Activated T-helper 1 cell treated with Interleukin-2 at 50 U/mL for 16 hours (primary cell): Measurements from ENCODE around the gene INKA2.

Source experiments
- DNase-seq: peaks from one replicate; pipeline ENCODE4 v3.0.0-alpha.2; 2020; ENCODE audit warnings: low read depth

Gene INKA2

DNA sequence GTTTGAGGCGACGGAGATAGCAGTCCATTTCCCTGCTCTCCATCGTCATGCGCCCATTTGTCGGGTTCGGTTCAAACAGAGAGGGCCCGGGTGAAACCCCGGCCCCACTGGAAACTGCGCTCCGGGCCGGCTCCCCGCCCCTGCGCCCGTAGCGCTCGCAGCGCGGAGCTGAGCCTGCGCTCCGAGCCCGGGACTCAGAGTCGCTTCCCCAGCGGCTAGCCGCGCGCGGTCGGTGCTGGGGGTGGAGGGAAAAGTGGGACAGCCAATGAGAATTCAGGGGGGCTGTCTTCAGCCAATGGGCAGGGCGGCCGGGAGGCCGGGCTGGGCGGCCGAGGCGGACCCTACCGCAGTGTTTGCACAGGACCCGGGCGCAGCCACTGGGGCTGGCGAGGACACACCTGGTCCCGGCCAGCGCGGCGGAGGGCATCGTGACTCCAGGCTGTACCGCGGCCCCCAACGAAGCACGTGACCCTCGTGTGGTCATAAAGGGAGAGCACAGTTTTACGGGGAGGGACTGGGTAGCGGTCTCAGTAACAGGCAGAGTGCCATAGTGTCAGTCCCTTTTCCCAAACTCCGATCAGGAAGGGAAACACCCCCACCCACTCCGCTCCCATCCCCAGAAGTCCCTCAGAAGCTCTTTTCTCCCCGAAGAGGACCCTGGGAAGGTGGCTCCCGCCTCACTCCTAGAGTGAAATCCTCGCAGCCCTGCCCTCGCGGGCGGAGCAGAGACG lies at the start of gene INKA2:
Gene INKA2, minus strand, starts transcription at position 202 of the 731 bp plus-strand sequence. Its CDS starts 153 bp downstream, at position 49.
- DNase-seq = peak; percentile 49

DNA sequence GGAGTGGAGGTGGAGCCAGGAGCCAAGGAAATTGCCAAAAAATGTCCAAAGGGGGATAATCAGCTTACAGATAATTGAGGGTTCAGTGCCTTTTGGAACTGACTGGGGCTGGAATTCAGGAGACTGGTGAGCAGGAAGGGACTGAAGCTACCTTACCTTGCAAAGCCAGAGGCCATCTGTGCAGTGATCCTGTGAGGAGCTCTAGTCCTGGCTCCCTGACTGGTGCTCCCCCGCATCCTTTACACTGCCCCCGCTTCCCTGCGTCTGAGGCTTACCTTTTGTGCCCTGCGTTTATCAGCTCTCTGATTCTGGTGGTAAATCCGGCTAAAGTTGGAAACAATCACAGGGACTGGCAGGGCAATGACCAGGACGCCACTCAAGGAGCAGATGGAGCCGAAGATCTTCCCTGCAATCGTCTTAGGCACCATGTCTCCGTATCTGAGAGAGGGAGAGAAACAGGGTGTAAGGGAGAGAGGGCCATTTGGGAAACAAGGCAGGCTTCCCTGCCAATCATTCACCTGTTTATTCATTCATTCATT lies 47.5 kb upstream of the INKA2 start:
- DNase-seq = no peak

DNA sequence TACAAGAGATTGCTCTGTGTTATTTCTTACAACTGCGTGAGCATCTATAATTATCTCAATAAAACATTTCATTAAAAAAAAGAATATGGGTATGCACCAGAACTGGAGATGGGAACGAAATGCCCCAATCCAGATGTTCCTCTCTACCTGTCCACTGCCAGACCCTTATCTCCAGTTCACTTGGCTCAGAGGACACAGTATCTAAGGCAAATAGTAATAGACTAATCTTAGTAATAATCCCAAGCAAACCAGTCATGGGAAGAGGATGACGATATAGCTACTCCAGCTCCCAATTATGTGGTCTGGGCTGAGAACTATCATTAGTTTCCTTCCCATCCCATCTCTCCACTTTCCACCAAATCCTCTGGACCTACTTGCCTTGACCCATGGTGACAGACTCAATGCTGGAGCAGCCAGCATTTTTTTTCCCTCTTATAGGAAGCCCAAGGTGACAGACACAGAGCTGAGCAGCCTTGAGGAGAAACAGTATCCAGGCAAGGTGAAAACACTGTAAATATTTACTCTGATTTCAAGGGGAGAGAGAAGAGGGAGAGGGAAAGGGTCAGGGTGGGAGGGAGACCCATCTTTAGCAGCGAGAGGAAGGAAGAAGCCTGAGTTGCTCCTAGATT lies 45.2 kb upstream of the INKA2 start:
- no peak for DNase-seq

DNA sequence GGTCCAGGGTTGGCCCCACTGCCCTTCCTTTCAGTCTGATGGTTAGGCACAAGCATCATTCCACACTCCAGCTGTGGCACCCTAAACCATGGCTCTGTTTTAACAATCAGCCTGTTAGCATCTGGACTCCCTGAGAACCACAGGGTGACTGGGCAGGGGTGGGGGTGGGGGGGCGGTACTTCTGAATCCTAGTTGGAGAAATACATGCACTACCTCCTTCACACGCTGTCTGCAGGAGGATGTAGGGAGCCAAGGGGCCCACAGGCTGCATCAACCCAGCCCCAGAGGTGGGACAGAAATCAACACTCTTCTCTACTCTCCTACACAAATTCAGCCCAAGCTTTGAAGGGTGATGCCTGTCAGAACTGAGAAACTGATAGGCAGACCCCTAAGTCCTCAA lies 40.4 kb upstream of the INKA2 start:
- DNase-seq = no peak

DNA sequence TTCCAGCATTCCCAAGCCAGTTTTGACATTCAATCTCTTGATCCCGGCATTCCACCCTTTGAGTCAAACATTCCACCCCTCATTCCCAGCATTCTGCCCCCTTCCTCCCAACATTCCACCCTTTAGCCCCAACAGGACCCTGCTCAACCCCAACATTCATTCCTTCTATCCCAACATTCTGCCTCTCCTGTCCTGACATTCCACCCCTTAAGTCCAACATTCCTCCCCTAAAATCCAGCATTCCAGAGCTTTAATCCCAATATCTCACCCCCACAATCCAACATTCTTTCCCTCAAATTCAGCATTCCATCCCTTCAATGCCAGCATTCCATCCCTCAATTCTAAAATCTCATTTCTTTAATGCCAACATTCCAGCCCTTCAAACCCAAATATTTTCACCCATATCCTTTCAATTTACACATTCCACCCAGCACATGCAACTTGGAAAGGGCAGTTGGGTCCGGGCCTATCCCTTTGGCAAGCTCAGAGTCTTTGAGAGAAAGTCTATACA lies 39.4 kb upstream of the INKA2 start:
- no peak for DNase-seq

DNA sequence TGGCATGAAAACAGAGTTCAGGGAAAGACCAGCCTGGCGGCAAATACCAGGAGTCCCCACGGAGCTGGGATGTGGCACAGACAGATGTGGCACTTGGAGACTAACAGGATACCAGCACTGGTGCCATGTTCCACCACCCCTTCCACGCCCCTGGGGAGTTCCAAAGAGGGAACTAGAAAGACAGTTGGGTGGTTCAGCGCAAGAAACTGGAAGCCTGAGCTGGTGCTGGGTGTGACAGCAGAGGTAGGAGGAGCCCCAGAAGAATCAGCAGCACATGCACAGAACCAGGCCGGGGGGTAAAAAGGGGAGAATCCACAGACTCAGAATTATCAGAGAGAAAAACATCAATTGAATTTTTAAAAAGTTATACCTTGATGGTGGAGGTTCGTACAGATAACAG lies 38.9 kb upstream of the INKA2 start:
- no peak for DNase-seq

DNA sequence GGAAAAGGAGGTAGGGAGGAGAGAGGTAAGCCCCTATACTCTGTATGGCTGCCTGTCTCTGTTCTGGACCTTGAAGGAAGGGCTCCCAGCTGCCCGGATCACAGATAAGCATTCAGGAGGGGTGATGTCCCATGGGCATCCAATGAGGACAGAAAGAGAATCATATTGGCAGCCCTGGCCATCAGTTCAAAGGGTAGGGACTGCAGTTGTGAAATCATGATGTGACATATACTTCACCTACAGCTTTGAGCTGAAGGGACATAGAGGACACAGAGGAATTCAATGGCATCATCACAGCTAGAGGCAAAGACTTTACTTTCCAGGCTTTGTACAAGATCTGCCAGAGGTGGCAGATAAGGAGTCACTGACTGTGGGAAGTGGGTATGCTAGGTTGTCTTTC lies 38.1 kb upstream of the INKA2 start:
- no peak for DNase-seq

DNA sequence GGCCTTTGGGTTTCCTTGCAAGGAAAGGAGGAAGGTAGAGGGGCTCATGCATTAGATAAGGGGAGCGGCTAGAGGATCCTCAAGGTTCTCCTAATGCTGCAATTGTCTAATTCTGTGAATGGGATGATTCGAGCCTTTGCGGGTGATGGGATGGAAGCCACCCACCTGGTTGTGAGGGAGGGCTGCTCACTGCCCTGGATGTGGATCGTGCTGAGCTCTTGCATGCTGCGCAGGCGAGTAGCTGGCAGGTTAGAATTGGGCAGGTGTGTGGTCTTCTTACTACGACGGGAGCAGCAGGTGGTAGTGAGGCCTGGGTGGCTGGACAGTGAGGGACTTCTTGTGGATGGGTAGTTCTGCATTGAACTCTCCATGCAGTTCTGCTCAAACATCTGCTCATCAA lies 37.7 kb upstream of the INKA2 start:
- DNase-seq = no peak

DNA sequence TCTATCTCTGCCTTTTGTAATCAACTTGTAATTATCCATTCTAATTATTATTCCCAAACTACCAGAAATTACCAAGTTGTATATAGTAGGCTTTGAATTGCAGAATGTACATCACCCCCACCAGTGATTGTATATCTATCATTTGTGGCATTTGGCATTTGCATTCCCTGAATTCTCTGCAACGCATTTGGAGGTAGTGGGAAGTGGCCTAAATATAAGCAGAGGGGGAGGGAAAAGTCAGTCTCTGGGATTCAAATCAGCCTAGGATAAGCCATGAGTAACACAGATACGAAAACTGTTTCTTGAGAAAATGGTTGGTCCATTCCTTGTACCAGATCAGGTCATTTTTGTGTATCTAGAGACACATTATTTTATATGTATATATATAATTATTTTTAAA lies 37.2 kb upstream of the INKA2 start:
- no peak for DNase-seq

DNA sequence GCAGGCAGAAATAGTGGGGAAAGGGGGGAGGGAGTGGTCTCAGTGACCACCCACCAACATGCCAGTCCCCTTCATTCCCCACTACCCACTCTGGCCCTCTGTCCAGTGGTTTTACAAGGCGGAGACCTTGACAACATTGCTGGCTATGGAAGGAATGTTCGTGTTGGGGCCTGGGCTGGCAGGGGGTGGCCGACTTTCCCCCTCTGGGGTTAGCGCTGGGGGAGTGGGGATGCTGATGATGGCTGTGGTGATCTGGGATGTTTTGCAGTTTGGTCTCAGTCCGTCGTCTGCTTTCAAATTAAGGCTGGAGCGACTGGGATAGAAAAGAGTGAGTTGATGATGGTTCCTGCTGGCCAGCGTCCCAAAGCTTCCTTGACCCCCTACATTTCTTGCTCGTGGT lies 36.8 kb upstream of the INKA2 start:
- DNase-seq = no peak

DNA sequence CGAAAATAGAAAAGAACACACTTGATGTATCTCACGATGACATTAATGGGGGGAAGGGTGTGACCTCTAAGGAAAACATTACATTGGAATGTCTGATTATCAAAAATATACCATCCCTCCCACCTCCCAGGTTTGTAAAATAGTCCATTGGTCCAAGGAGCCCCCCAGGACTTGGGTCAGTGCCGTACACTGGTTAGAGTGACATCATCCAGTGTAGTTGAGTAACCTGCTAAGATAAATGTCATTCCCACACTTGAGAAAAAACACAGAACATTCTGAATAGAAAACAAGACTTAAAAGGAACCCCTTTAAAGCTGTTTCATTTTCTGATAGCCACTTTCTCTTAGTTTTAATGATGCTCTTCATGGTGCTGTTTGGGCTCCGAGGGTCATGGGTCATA lies 31.7 kb upstream of the INKA2 start:
- no peak for DNase-seq

DNA sequence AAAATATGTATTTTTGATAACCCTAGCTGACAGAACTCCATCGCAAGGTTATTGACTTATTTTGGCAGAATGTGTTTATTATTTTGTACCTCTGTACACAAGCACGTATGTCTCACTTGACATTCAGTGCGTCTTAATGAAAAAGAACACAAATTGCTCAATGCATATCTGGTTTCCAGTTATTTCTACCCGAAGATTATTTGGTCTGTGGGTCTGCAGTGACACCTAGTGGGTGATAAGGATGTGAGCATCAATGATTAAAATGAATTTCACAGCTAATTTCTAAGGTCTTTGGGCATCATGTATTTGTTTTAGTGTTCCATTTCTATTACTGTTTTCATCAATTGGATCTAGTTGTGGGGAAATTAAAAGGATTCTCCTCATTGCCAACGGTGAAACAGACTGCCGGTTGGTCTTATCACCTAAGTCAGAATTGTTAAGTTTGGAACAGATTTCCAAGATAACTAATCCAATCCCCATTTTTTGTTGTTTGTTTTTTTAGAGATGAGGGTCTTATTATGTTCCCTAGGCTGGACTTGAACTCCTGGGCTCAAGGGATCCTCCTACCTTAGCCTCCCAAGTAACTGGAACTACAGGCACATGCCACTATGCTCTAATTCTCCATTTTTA lies 30.4 kb upstream of the INKA2 start:
- no peak for DNase-seq

DNA sequence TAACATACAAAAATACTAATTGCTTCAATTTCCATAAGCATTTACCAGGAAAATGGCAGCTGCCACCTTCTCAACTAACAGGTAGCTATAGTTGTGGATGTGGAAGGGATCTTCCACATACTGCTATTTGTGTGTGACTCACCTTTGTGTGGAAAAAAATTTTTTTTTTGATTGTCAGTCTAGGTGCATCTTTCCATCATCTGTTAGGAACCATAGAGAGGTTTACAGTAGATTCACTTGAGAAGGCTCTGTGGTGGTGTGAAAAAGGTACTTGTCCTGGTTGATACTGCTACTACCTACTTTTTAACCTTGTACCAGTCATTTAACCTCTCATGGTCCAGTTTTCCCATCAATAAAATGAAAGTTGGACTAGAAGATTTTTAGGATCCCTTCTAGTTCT lies 29.4 kb upstream of the INKA2 start:
- DNase-seq = no peak

DNA sequence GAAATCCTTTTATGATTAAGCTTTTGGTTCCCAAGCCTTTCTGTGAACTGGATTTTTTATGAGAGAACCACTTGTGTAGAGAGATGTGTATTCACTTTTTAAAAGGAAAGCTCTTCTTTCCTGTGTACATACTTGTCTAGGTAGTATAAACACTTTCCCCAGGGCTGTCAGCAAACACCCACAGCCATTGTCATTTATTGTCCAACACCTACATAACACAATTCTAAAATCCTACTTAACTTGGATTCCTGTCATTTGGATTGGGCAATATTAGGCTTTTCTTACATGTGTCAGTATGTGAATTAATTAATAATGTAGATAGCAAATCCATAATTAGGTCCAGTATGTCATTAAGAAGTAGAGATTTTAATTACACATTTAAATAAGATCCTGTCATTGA lies 28.8 kb upstream of the INKA2 start:
- DNase-seq = no peak

DNA sequence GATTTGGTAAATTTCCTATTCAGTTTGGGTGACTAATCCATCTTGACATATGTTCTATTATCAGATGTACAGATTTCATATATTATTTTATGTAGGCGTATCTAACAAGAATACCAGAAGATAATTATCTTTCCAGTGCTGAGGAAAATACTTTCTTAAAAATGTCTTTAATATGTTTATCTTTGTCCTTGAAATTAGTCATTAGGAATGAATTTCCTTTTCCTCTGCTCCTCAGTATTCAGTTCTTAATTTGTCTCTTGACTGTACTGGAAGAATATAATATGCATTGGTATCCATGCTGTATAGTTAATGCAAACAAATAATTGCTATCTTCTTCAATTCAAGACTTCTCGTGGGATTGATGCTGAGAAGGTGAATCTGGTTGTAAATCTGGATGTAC lies 23.1 kb upstream of the INKA2 start:
- DNase-seq = no peak

DNA sequence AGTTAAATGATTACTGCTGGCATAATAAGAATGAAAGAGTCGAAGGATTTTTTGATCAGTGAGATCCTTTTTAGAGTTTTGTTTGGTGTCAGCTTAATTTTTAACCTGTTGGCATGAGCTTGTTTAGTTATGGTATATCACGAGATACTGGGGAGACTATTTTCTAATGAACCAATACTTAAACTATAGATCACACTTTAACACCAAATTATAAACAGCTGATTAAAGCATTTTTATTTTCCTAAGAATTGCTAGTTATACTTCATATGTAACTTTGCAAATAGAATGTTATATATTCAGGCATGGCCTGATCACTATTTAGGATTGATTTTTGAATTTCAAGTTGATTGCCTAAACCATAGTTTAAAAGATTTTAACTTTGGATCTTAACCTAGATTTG lies 22.5 kb upstream of the INKA2 start:
- DNase-seq = no peak

DNA sequence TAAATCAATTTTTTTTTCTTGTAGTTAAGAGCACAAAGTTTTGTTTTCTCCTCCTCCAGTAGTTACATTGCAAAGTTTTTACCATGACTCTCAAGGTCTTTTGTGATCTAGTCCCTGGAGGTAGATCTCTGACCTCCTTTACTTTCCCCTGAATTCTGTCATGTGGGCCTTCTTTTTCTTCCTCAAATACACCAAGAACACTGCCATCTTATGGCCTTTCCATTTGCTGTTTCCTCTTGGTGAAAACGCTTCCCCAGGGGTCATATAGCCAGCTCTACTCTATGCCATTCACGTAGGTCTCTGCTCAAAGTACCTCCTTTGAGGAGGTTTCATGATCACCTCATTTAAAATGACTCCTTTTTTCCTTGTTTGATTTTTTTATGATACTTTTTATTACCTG lies 19.2 kb upstream of the INKA2 start:
- DNase-seq = no peak

DNA sequence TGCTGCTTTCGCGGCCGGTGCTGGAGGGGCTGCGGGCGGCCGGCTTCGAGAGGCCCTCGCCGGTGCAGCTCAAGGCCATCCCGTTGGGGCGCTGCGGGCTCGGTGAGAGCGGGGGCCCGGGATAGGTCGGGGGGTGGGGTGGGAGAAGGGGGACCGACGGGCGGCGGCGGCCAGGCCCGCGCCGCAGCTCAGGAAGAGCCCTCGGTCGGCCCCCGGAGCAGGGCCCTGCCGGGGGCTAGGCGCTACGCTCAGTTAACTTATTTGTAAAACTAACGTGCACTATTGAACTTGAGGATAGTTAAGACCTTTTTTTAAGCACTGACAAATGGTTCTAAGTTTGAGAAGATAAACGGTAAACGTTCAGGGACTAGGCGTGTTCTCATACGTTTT lies 16.9 kb upstream of the INKA2 start:
- DNase-seq = no peak

DNA sequence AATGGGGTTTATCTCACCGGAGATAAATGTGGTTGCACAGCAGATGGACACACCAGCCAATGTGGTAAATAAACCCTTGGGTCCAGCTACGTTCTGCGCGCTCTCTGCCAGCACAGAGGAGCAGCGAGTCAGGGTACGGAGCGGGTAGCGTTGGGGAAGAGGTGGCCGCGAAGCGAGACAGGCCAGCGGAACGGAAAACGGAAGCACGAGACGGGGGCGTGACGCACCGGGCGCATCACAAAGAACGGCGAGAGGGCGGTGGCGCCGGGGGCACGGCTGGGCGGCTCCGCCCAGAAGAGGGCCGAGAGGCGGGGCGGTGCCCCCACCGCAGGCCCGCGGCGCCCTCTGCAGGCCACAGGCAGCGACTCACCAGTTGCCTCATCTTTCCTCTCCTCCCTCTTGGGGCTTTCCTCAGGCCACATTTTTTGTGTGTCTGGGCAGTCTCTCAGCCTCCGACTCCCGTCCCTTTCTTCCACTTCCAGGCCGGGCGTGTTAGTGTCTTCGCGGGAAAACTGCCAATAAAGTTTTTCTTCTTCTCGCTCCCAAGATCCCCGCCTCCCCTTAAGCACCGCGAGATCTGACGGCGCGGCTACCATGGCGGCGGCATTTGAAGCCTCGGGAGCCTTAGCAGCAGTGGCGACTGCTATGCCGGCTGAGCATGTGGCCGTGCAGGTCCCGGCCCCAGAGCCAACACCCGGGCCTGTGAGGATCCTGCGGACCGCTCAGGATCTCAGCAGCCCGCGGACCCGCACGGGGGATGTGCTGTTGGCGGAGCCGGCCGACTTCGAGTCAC lies 16.3 kb upstream of the INKA2 start, which contains the start of gene DDX20:
Gene DDX20, plus strand, starts transcription at position 571 of the 793 bp plus-strand sequence. Its CDS starts 24 bp downstream, at position 595.
- peak; percentile 90 for DNase-seq

DNA sequence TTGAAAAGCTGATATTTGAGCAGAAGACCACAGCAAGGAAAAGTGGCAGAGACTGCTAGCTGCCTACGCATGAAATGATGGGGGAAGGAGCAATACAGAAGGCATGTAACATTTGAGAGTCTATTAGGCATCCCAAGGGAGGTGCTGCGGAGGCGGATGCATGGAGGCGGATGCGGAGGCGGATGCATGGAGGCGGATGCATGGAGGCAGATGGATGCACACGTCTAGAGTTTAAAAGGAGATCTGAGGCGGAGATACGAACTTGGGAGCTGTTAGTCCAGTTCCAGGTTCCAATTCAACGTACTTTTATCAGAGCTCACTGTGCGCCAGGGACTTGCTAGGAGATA lies 15.8 kb upstream of the INKA2 start:
- no peak for DNase-seq

DNA sequence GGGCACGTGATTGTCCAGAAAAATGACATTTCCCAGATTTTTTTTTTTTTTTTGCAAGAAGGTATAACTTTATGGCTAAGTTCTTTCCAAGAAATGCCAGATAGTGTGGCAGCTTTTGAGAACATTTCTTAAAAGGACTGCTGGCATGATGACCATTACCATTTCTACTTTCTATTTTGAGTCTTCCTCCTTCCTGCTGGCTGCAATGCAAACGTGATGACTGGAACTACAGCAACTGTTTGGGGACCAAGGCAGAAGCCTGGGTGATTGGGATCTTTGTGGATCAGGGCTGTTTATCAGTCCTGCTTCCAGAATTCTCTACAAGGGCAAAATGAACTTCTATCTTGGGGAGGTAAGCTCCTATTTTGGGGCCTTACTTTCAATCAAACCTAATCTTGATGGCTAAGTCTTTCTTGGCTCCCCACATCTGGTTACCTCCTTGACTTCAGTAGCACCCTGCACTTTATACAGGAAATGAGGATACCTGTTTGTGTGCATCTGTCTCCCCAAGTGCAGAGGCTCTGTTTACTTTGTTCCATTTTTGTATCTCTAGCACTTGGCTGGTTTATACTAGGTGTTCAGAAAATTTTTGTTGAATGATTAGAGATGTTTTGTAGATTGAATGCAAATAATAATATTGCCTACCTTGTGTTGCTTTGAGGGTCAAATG lies 12.8 kb upstream of the INKA2 start:
- DNase-seq = no peak

DNA sequence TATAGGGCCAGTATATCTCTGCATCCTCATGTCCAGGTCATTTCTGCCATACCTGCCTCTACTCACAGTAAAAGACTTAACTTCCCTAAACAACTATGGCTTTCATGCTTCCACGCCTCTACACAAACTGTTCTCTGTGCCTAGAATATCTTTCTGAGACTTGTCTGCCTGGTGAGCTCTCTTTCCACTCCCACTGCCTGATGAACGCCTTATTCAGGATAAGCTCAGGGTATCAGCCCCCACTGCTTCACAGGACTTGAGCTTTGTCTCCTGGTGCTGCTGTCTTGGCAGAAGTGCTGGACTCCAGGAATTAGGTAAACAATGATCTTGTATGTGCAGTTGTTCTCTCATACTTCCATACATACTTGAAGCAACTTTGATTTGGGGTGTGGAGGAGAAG lies 11.7 kb upstream of the INKA2 start:
- DNase-seq = no peak
